Measurements from ENCODE around the gene PCDHA3. TPM values are rescaled to one million over a fixed set of nuclear protein-coding genes. Genes with fewer than 3 reads are reported as not detected.

Gene PCDHA3
- total and polyA plus RNA-seq, 2 of the 8 experiments (the other 6 are each of a cell fraction or from before 2014, with no cell fraction given) = 0.48 to 0.67 TPM

- no peak for FAIRE-seq
- Histone ChIP-seq H4K20me1 (replicated peaks in 1 of 2; ENCODE audit: control insufficient read depth in 1 of 2, insufficient read depth in 2 of 2, low read length in 2 of 2) (no peaks in the 10 kb centered on the region), H3K14ac (ENCODE audit: insufficient read length) (no peak overlapping the region), H2AFZ (ENCODE audit: low read length) (no peak overlapping the region), H2BK5ac (ENCODE audit: low read depth, low read length) (no peak overlapping the region), H3K9ac (replicated peaks in 1 of 4; ENCODE audit: extremely low read depth in 1 of 4, low read depth in 3 of 4, low read length in 3 of 4) (no peak overlapping the region), H3K18ac (ENCODE audit: extremely low read depth, low read length) (no peak overlapping the region), H2BK15ac (ENCODE audit: low read length) (no peak overlapping the region), H2BK20ac (ENCODE audit: low read length) (no peak overlapping the region), H4K5ac (ENCODE audit: insufficient read length, low read depth, low read length) (no peak overlapping the region), H3K4ac (replicated peaks; ENCODE audit: insufficient read length, low read depth, low read length) (no peak overlapping the region), H2BK12ac (ENCODE audit: low read depth, low read length) (no peak overlapping the region), H2BK120ac (replicated peaks; ENCODE audit: low read depth, low read length) (no peak overlapping the region), H3K36me3 (ENCODE audit: control insufficient read depth in 2 of 4, insufficient read depth in 4 of 4, low read length in 3 of 4) (no peaks in the 10 kb centered on the region), H2AK5ac (ENCODE audit: low read depth, low read length) (no peak overlapping the region), H3K79me2 (ENCODE audit: control insufficient read depth in 1 of 2, insufficient read depth in 2 of 2, low read length in 2 of 2) (no peaks in the 10 kb centered on the region), H4K8ac (ENCODE audit: extremely low read depth, insufficient read depth, low read length) (no peak overlapping the region), H3K9me3 (ENCODE audit: insufficient read depth in 2 of 2, low read depth in 1 of 2, low read length in 1 of 2) (peaks cover 28% of the 10 kb centered on the region in 2 experiments), H3K27ac (ENCODE audit: low read depth, low read length) (no peak overlapping the region), H3K27me3 (replicated peaks in 1 of 4; ENCODE audit: control insufficient read depth in 3 of 4, extremely low read depth in 1 of 4, insufficient read depth in 3 of 4, low read length in 3 of 4) (no peaks in the 10 kb centered on the region), H3K23ac (ENCODE audit: insufficient read length) (no peak overlapping the region), H3K56ac (replicated peaks; ENCODE audit: insufficient read length, low read depth, low read length) (no peak overlapping the region), H4K91ac (replicated peaks; ENCODE audit: insufficient read length, low read length) (no peak overlapping the region), H3K4me2 (ENCODE audit: insufficient read depth in 1 of 2, low read depth in 2 of 2, low read length in 2 of 2) (no peak overlapping the region), H3K23me2 (ENCODE audit: low read depth, low read length) (no peaks in the 10 kb centered on the region; the same call in 1 of the 2 replicates), H3K4me3 (ENCODE audit: extremely low read depth in 1 of 4, insufficient read depth in 2 of 4, low read depth in 3 of 4, low read length in 4 of 4) (no peak overlapping the region), H3K79me1 (ENCODE audit: low read depth, low read length) (no peaks in the 10 kb centered on the region), H3K4me1 (replicated peaks in 1 of 4; ENCODE audit: control insufficient read depth in 3 of 4, insufficient read depth in 4 of 4, low read length in 3 of 4) (no peaks in the 10 kb centered on the region)
- POLR2A ChIA-PET (ENCODE audit: partially characterized antibody) = interaction anchor here (1.2 kb wide), 1 partner anchor 23 kb away, joined by 3 read pairs; no protein-coding TSS in a partner anchor
- 100% methylated on average over 2 of the region's 5 CpGs; no CpG with 5 or more reads in 1 of the 2 experiments for WGBS, 2 experiments (ENCODE audit: extremely low coverage in 1 of 2, insufficient coverage in 1 of 2, insufficient read length in 1 of 2, insufficient replicate concordance in 2 of 2, low coverage in 1 of 2, low lambda C conversion rate in 2 of 2, missing lambda C conversion rate in 1 of 2)
- CTCF ChIA-PET (ENCODE audit: partially characterized antibody) = no interaction called here
- DNase-seq (ENCODE audit: low read depth in 1 of 2, low spot score in 2 of 2) = no peak
- TF ChIP-seq RFX5 (IDR thresholded peaks at IDR 0.05; ENCODE audit: borderline replicate concordance, low read depth, low read length) (no peak), SIN3A (conservative IDR thresholded peaks at IDR 0.05 in 1 of 2, IDR thresholded peaks at IDR 0.05 in 1 of 2; ENCODE audit: low read depth in 1 of 2, low read length in 2 of 2) (no peak), YY1 (IDR thresholded peaks at IDR 0.05; ENCODE audit: low read depth, low read length) (no peak), KDM4A (IDR thresholded peaks at IDR 0.05; ENCODE audit: low read depth, low read length, severe bottlenecking) (no peak), ASH2L (IDR thresholded peaks at IDR 0.05; ENCODE audit: low read length) (no peak)
- TF ChIP-seq, protein P1, sequence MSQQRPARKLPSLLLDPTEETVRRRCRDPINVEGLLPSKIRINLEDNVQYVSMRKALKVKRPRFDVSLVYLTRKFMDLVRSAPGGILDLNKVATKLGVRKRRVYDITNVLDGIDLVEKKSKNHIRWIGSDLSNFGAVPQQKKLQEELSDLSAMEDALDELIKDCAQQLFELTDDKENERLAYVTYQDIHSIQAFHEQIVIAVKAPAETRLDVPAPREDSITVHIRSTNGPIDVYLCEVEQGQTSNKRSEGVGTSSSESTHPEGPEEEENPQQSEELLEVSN (IDR thresholded peaks at IDR 0.05) = no peak
These were observed 47.3 kb upstream of the PCDHA3 start for GRCh38 chr5:140753561-140753960.
